Upper lobe of left lung (tissue), 6 donors: ENCODE results near the gene TXNRD2. TPM values are rescaled to one million over a fixed set of nuclear protein-coding genes. Genes with fewer than 3 reads are reported as not detected.

Source experiments
- ATAC-seq, 2 donors: fragments of 200-7000 bp; cut with Tn5 transposase; one replicate each; pipeline ENCODE4 v1.9.1; 2022; ENCODE audit warnings: mild to moderate bottlenecking in 2 of 2, moderate library complexity in 2 of 2; ENCODE audit not compliant: low FRiP score in 2 of 2
- DNase-seq, 2 donors: peaks; one replicate each; pipeline ENCODE4 v3.0.0-alpha.2; 2019 to 2020
- H3K27ac ChIP-seq, 4 donors: fragments of 200-600 bp; sonication (generic); one replicate each; pipeline ENCODE4 v1.5.1; 2016 to 2019
- H3K27me3 ChIP-seq, 4 donors: fragments of 200-600 bp; sonication (generic); one replicate each; pipeline ENCODE4 v1.5.1; 2017 to 2019
- H3K36me3 ChIP-seq, 4 donors: fragments of 200-600 bp; sonication (generic); one replicate each; pipeline ENCODE4 v1.5.1; 2016 to 2019
- H3K4me1 ChIP-seq, 4 donors: fragments of 200-600 bp; sonication (generic); one replicate each; pipeline ENCODE4 v1.5.1; 2018 to 2019
- H3K4me3 ChIP-seq, 4 donors: fragments of 200-600 bp; sonication (generic); one replicate each; pipeline ENCODE4 v1.5.1; 2017 to 2019; ENCODE audit warnings: mild to moderate bottlenecking in 2 of 4, moderate library complexity in 1 of 4
- H3K9me3 ChIP-seq, 4 donors: fragments of 200-600 bp; sonication (generic); one replicate each; pipeline ENCODE4 v1.5.1; 2018 to 2019
- EP300 ChIP-seq, 4 donors: sonication (generic); formaldehyde crosslinking; IDR thresholded peaks; one replicate each; pipeline ENCODE4 v1.5.1; 2017; ENCODE audit warnings: antibody characterized with exemption in 4 of 4, control low read depth in 2 of 4
- POLR2A ChIP-seq, 4 donors: fragments of 450-650 bp; IDR thresholded peaks; one replicate each; pipeline ENCODE4 v1.5.1; 2016 to 2017; ENCODE audit warnings: antibody characterized with exemption in 4 of 4, mild to moderate bottlenecking in 2 of 4
- POLR2AphosphoS5 ChIP-seq, 2 donors: sonication (generic); formaldehyde crosslinking; IDR thresholded peaks; one replicate each; pipeline ENCODE4 v1.5.1; 2017; ENCODE audit warnings: antibody characterized with exemption in 2 of 2
- WGBS, 2 donors: methylation state at CpG; one replicate each; pipeline ENCODE4 v1.1.5; 2017 to 2018; 5-methylcytosine and 5-hydroxymethylcytosine counted together
- total RNA-seq, 6 donors: library from RNA; depleted of rRNA in 4 of 6; stranded (reverse); fragments of >200 nt in 4 of 6; gene quantifications; one replicate each; pipeline versions ENCODE4 v1.1.0 to v1.2.1, GENCODE V29; 2016 to 2021
- TF ChIP-seq, protein P1 (sequence below), 6 experiments: fragments of 450-650 bp in 4 of 6; fragments of 200-600 bp in 2 of 6; sonication (generic) in 2 of 6; IDR thresholded peaks; one replicate each; pipeline ENCODE4 v1.5.1; 2016 to 2019; ENCODE audit warnings: antibody characterized with exemption in 6 of 6
- donor health status: DM: no; HTN: no; CAD: no; lungs with moderate emphysema.
- donor health status: DM: no; HTN: yes; CAD: no; lungs with severe emphysema.

Gene TXNRD2
- total RNA-seq, 6 donors from 2014 or later, result 29.6 to 78.6 (median 49.3) TPM

DNA sequence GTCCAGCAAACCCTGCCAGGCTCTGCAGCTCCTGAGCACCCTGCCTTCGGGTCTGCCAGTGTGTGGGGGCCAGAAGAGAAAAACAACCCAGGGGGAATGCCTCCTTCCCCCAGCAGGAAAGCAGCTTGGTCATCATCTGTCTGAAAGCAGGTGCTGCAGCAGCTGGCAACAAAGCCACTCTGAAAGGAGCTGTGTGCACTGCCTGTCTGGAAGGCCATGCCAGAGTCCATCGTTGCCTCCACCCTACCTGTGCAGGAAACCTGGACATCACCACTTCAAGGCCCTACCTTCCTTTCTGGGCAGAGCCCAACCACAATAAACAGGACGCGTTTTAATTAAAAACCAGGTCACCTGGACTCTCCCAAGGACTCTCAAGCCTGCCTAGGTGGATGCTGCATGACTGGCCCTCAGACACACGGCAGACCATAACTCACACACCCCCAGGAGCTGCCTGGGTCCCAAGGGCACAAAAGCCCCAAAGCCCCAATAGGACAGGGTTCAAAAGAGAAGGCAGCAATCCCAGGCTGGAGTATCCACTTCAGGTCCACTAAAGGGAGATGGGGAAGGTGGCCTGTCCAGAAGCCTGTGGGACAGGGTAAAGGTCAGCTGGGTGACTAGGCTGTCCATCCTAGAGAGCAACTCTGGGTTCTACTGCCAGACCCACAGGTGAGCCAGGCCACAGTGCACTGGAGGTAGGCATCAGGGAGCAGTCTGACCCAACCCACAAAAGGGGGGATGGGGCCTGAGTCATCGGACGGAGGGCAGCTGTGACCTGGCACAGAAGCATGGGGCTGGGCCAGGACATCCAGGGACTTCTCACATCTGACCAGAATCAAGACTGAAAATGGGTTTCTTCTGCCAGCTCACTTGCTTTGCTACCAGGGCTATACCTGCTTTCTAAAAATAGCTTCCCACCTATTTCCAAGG lies 93.1 kb downstream of the TXNRD2 start:
- H3K9me3 ChIP-seq, result no peaks in the 10 kb centered on the region
- H3K36me3 ChIP-seq, result peaks cover 0 to 22% (median 15%) of the 10 kb centered on the region in 4 donors
- TF ChIP-seq POLR2AphosphoS5 (IDR thresholded peaks at IDR 0.05) (no peak), POLR2A (IDR thresholded peaks at IDR 0.05) (peak in 1 of 4 donors; percentile 6)
- H3K27me3 ChIP-seq, result no peaks in the 10 kb centered on the region
- H3K4me3 ChIP-seq, result no peak overlapping the region
- peak overlapping the region; percentile 8 to 95 (median 49) for H3K27ac ChIP-seq
- DNase-seq (peak in 1 of 2 donors; percentile 86), ATAC-seq (peak in 1 of 2 donors; percentile 41)
- H3K4me1 ChIP-seq, result peaks cover 41 to 74% (median 69%) of the 10 kb centered on the region in 4 donors
- 50 to 63% methylated on average over 7 of the region's 7 CpGs for WGBS, 2 donors

DNA sequence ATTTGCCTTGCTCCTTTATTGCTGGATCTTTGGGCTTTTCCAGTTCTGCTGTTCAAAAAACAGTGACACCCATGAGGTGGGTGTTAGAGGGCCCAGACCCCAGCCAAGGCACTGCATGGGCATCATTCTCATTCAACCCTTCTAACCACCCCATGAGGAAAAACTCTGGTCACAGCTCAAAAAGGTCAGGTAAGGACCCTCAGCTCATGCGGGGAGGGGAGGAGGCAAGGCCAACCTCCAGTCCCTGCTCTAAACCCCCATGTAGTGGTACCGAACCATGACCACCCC lies 94.3 kb downstream of the TXNRD2 start:
- no peaks in the 10 kb centered on the region for H3K27me3 ChIP-seq
- H3K36me3 ChIP-seq, result peaks cover 0 to 21% (median 14%) of the 10 kb centered on the region in 4 donors
- H3K4me1 ChIP-seq, result peaks cover 34 to 67% (median 62%) of the 10 kb centered on the region in 4 donors
- no peak for ATAC-seq
- TF ChIP-seq, protein P1, sequence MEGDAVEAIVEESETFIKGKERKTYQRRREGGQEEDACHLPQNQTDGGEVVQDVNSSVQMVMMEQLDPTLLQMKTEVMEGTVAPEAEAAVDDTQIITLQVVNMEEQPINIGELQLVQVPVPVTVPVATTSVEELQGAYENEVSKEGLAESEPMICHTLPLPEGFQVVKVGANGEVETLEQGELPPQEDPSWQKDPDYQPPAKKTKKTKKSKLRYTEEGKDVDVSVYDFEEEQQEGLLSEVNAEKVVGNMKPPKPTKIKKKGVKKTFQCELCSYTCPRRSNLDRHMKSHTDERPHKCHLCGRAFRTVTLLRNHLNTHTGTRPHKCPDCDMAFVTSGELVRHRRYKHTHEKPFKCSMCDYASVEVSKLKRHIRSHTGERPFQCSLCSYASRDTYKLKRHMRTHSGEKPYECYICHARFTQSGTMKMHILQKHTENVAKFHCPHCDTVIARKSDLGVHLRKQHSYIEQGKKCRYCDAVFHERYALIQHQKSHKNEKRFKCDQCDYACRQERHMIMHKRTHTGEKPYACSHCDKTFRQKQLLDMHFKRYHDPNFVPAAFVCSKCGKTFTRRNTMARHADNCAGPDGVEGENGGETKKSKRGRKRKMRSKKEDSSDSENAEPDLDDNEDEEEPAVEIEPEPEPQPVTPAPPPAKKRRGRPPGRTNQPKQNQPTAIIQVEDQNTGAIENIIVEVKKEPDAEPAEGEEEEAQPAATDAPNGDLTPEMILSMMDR (IDR thresholded peaks at IDR 0.05), result no peak
- TF ChIP-seq POLR2A (IDR thresholded peaks at IDR 0.05) (no peak), POLR2AphosphoS5 (IDR thresholded peaks at IDR 0.05) (no peak), EP300 (IDR thresholded peaks at IDR 0.05) (no peak)
- DNase-seq, result no peak
- H3K9me3 ChIP-seq, result no peaks in the 10 kb centered on the region
- H3K27ac ChIP-seq, result no peak overlapping the region
- WGBS, 2 donors, result 100% methylated on average over 1 to 2 of the region's 2 CpGs
- H3K4me3 ChIP-seq, result no peak overlapping the region

DNA sequence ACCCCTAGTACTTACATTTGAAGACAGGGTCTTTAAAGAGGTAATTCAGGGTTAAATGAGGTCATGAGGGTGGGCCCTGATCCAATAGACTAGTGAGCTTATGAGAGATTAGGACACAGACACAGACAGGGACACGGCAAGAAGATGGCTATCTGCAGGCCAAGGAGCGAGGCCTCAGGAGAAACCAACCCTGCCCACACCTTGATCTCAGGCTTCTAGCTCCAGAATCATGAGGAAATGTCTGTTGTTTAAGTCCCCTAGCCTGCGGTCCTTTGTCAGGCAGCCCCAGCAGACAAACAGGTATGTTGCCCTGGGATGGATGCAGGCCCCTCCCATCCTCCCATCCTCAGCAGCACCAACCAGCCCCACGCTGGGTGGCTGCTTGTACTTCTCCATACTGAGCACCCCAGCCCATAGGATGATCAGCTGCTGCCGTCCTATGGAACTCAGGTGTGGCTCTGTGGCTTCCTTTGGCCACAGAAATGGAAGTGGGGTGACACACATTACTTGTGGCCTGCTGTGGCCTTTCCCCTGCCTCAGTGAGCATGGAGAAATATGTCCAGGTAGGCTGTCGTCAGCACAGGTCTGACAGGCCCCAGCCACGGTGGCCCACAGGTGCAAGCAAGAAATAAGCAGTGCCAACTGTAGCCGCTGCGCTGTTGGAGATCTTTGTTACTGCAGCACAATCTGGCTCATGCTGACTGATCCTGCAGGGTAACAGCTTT lies 94.8 kb downstream of the TXNRD2 start:
- no peaks in the 10 kb centered on the region for H3K27me3 ChIP-seq
- H3K4me3 ChIP-seq, result no peak overlapping the region
- H3K36me3 ChIP-seq, result peaks cover 0 to 17% (median 11%) of the 10 kb centered on the region in 4 donors
- no peak overlapping the region for H3K27ac ChIP-seq
- H3K4me1 ChIP-seq, result peaks cover 34 to 62% (median 57%) of the 10 kb centered on the region in 4 donors
- no peak for TF ChIP-seq POLR2A (IDR thresholded peaks at IDR 0.05)
- TF ChIP-seq, protein P1 (IDR thresholded peaks at IDR 0.05), result no peak
- no peak for TF ChIP-seq POLR2AphosphoS5 (IDR thresholded peaks at IDR 0.05)
- no peak for TF ChIP-seq EP300 (IDR thresholded peaks at IDR 0.05)
- no peak for ATAC-seq
- no peaks in the 10 kb centered on the region for H3K9me3 ChIP-seq
- DNase-seq, result no peak
- 85 to 93% methylated on average over 6 to 9 of the region's 9 CpGs for WGBS, 2 donors

DNA sequence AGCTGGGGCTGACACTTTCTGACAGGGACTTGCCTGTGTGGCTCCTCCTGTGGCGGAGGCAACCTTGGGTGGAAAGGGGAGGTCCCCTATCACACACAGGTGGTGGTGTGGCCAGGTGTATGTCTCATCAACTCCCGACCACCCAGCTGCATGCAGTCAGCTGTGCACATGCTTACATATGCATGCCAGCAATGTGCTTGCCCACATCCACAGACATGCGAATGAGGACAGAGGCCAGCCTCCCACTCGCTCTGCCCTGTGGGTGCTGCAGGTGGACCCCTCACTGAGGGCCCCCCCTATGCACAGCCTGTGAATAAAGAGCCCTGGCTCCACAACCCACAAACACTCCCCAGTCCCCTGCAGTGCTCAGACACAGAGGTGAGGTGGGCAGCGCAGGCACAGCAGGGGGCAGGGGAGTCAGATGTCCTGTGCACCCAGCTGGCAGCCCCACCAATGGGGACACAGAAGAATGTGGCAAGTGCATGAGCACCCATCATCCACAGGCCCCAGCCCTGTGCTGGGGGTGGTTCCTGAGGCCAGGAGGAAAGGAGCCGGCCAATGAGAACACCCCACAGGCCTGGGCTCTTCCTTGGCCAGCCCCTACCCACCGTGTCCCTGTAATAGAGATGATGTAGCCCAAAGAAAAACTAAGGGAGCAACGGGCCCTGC lies 96.4 kb downstream of the TXNRD2 start:
- Histone ChIP-seq H3K4me1 (peaks cover 26 to 46% (median 41%) of the 10 kb centered on the region in 4 donors), H3K36me3 (peaks cover 0 to 2% (median 0%) of the 10 kb centered on the region in 4 donors), H3K4me3 (peak overlapping the region in 1 of 4 donors; percentile 5), H3K9me3 (no peaks in the 10 kb centered on the region), H3K27me3 (no peaks in the 10 kb centered on the region), H3K27ac (peak overlapping the region; percentile 62 to 91 (median 70))
- ATAC-seq, result no peak
- 75 to 83% methylated on average over 4 to 7 of the region's 8 CpGs for WGBS, 2 donors
- no peak for DNase-seq
- TF ChIP-seq EP300 (IDR thresholded peaks at IDR 0.05), result no peak
- no peak for TF ChIP-seq POLR2A (IDR thresholded peaks at IDR 0.05)
- TF ChIP-seq, protein P1 (IDR thresholded peaks at IDR 0.05), result no peak
- TF ChIP-seq POLR2AphosphoS5 (IDR thresholded peaks at IDR 0.05), result no peak
